ENCODE results near the gene SH3BP1. TPM values are rescaled to one million over a fixed set of nuclear protein-coding genes. Genes with fewer than 3 reads are reported as not detected.

The SH3BP1 gene
- total and polyA plus RNA-seq, 2 of the 13 experiments (the other 11 are each of a cell fraction or from before 2014, with no cell fraction given) = 8.4 to 18.5 TPM

- TF ChIP-seq ZNF609 (CRISPR knock-in tag; IDR thresholded peaks at IDR 0.05; ENCODE audit: borderline replicate concordance) = peak; percentile 46
- TF ChIP-seq SMC3 (IDR thresholded peaks at IDR 0.05; ENCODE audit: low read length) = no peak
- TF ChIP-seq ZNF720 (CRISPR knock-in tag; IDR thresholded peaks at IDR 0.05) = no peak
- TF ChIP-seq MAZ (IDR thresholded peaks at IDR 0.05; ENCODE audit: borderline replicate concordance, low read depth, low read length) = no peak; the same call in 1 of the 2 replicates
- peak; percentile 62; the same call in 1 of the 2 replicates for TF ChIP-seq MAZ (CRISPR knock-in tag; IDR thresholded peaks at IDR 0.05; ENCODE audit: low read depth)
- TF ChIP-seq KDM5A (IDR thresholded peaks at IDR 0.05; ENCODE audit: borderline replicate concordance, low read length) = peak; percentile 29; the same call in 1 of the 2 replicates
- peak; percentile 68; the same call in 1 of the 2 replicates for TF ChIP-seq ZNF317 (CRISPR knock-in tag; IDR thresholded peaks at IDR 0.05)
- TF ChIP-seq PLRG1 (conservative IDR thresholded peaks at IDR 0.05) = no peak
- no peak; the same call in 1 of the 2 replicates for TF ChIP-seq IRX3 (CRISPR knock-in tag; IDR thresholded peaks at IDR 0.05; ENCODE audit: borderline replicate concordance, low read depth)
- no peak for TF ChIP-seq ZNF724P (CRISPR knock-in tag; IDR thresholded peaks at IDR 0.05; ENCODE audit: borderline replicate concordance)
- peak; percentile 97 for TF ChIP-seq SAP130 (CRISPR knock-in tag; IDR thresholded peaks at IDR 0.05; ENCODE audit: low read depth)
- TF ChIP-seq SNAPC5 (CRISPR knock-in tag; IDR thresholded peaks at IDR 0.05; ENCODE audit: borderline replicate concordance) = no peak
- peak; percentile 43 for TF ChIP-seq KDM2A (CRISPR knock-in tag; IDR thresholded peaks at IDR 0.05; ENCODE audit: borderline replicate concordance, low read depth)
- no peak for TF ChIP-seq NFKBIZ (CRISPR knock-in tag; IDR thresholded peaks at IDR 0.05)
- no peak for TF ChIP-seq ZNF773 (CRISPR knock-in tag; IDR thresholded peaks at IDR 0.05; ENCODE audit: borderline replicate concordance)
- TF ChIP-seq, protein P1, sequence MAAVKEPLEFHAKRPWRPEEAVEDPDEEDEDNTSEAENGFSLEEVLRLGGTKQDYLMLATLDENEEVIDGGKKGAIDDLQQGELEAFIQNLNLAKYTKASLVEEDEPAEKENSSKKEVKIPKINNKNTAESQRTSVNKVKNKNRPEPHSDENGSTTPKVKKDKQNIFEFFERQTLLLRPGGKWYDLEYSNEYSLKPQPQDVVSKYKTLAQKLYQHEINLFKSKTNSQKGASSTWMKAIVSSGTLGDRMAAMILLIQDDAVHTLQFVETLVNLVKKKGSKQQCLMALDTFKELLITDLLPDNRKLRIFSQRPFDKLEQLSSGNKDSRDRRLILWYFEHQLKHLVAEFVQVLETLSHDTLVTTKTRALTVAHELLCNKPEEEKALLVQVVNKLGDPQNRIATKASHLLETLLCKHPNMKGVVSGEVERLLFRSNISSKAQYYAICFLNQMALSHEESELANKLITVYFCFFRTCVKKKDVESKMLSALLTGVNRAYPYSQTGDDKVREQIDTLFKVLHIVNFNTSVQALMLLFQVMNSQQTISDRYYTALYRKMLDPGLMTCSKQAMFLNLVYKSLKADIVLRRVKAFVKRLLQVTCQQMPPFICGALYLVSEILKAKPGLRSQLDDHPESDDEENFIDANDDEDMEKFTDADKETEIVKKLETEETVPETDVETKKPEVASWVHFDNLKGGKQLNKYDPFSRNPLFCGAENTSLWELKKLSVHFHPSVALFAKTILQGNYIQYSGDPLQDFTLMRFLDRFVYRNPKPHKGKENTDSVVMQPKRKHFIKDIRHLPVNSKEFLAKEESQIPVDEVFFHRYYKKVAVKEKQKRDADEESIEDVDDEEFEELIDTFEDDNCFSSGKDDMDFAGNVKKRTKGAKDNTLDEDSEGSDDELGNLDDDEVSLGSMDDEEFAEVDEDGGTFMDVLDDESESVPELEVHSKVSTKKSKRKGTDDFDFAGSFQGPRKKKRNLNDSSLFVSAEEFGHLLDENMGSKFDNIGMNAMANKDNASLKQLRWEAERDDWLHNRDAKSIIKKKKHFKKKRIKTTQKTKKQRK (IDR thresholded peaks at IDR 0.05; ENCODE audit: low read length) = no peak
- 0 out of 2 replicates have a peak, but pooled peaks have one; percentile 52 for TF ChIP-seq SMAD3 (CRISPR knock-in tag; IDR thresholded peaks at IDR 0.05)
- peak; percentile 70; the same call in 1 of the 2 replicates for TF ChIP-seq KDM5B (CRISPR knock-in tag; IDR thresholded peaks at IDR 0.05; ENCODE audit: borderline replicate concordance)
- 0 out of 2 replicates have a peak, but pooled peaks have one; percentile 11 for TF ChIP-seq HES4 (CRISPR knock-in tag; IDR thresholded peaks at IDR 0.05; ENCODE audit: borderline replicate concordance)
- TF ChIP-seq RARA (CRISPR knock-in tag; IDR thresholded peaks at IDR 0.05) = peak; percentile 80
- TF ChIP-seq JDP2 (CRISPR knock-in tag; IDR thresholded peaks at IDR 0.05; ENCODE audit: borderline replicate concordance) = no peak; the same call in 1 of the 2 replicates
- no peak for TF ChIP-seq ZNF34 (CRISPR knock-in tag; IDR thresholded peaks at IDR 0.05; ENCODE audit: borderline replicate concordance)
These were observed 19.8 kb downstream of the SH3BP1 start (continued) for GRCh38 chr22:37659066-37659896.

Data from HepG2 (cell line).